ENCODE data around the gene CAMTA1.
A peak's percentile ranks its signal among the peaks of the same experiment; 100 is the strongest.

The CAMTA1 gene

DNA sequence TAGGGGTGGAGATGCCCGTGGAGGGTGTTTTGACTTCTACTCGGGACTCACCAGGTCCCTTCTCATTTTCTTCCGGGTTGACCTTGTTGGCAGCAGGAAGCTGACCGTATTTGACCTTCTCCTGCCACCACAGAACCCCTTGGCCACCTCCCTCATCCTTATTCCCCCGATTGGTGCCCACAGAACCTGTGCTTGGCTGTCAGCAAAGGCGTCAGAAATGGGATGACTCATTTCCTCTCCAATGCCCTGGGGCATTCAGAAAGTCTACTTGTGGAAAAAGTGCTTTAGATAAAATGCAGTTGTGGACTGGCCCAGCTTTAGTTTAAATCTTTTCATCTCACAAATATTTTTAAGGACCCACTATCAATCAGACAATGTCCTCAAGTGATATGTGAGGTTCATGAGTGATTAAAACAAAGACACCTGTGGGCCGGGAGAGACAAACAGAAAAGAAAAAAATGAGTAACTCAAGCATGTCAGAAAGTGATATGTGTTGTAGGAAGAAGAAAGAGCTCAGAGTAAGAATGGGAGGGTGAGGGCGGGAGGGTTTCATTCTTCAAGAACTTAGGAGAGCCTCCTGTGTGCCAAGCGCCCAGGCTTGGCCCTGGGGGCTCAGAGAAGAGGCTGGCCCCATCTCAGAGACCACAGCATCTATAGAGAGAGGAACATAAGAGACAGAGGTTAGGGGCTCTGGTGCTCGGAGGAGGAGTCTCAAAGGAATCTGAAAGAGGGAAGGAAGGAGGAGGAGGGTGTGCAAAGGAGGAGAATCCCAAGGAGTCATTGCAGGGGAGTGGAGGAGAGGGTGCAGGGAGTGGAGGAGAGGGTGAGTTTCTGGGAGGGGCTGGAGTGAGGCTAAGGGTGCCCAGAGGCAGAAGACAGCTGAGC lies 764.3 kb downstream of the CAMTA1 start (continued):
- TF ChIP-seq, protein P1, sequence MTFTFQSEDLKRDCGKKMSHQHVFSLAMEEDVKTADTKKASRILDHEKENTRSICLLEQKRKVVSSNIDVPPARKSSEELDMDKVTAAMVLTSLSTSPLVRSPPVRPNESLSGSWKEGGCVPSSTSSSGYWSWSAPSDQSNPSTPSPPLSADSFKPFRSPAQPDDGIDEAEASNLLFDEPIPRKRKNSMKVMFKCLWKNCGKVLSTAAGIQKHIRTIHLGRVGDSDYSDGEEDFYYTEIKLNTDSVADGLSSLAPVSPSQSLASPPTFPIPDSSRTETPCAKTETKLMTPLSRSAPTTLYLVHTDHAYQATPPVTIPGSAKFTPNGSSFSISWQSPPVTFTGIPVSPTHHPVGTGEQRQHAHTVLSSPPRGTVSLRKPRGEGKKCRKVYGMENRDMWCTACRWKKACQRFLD (tag by site-specific recombination; IDR thresholded peaks at IDR 0.05): no peak
- TF ChIP-seq, protein P2, sequence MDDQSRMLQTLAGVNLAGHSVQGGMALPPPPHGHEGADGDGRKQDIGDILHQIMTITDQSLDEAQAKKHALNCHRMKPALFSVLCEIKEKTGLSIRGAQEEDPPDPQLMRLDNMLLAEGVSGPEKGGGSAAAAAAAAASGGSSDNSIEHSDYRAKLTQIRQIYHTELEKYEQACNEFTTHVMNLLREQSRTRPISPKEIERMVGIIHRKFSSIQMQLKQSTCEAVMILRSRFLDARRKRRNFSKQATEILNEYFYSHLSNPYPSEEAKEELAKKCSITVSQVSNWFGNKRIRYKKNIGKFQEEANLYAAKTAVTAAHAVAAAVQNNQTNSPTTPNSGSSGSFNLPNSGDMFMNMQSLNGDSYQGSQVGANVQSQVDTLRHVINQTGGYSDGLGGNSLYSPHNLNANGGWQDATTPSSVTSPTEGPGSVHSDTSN (CRISPR knock-in tag; IDR thresholded peaks at IDR 0.05): no peak
- TF ChIP-seq KLF1 (tag by site-specific recombination; IDR thresholded peaks at IDR 0.05): no peak
- TF ChIP-seq ZNF701 (tag by site-specific recombination; IDR thresholded peaks at IDR 0.05): no peak
- TF ChIP-seq ZNF37A (tag by site-specific recombination; IDR thresholded peaks at IDR 0.05): no peak
- no peak for TF ChIP-seq KLF7 (tag by site-specific recombination; IDR thresholded peaks at IDR 0.05; ENCODE audit: borderline replicate concordance)
- no peak for TF ChIP-seq ZNF473 (tag by site-specific recombination; IDR thresholded peaks at IDR 0.05)
- TF ChIP-seq TCF7L2 (IDR thresholded peaks at IDR 0.05; ENCODE audit: borderline replicate concordance, low read depth, low read length): no peak
- no peak for TF ChIP-seq ZNF112 (tag by site-specific recombination; IDR thresholded peaks at IDR 0.05)
- TF ChIP-seq ZNF596 (tag by site-specific recombination; IDR thresholded peaks at IDR 0.05): no peak
- no peak for TF ChIP-seq ZNF76 (tag by site-specific recombination; IDR thresholded peaks at IDR 0.05; ENCODE audit: borderline replicate concordance, low read depth)
- TF ChIP-seq, protein P3, sequence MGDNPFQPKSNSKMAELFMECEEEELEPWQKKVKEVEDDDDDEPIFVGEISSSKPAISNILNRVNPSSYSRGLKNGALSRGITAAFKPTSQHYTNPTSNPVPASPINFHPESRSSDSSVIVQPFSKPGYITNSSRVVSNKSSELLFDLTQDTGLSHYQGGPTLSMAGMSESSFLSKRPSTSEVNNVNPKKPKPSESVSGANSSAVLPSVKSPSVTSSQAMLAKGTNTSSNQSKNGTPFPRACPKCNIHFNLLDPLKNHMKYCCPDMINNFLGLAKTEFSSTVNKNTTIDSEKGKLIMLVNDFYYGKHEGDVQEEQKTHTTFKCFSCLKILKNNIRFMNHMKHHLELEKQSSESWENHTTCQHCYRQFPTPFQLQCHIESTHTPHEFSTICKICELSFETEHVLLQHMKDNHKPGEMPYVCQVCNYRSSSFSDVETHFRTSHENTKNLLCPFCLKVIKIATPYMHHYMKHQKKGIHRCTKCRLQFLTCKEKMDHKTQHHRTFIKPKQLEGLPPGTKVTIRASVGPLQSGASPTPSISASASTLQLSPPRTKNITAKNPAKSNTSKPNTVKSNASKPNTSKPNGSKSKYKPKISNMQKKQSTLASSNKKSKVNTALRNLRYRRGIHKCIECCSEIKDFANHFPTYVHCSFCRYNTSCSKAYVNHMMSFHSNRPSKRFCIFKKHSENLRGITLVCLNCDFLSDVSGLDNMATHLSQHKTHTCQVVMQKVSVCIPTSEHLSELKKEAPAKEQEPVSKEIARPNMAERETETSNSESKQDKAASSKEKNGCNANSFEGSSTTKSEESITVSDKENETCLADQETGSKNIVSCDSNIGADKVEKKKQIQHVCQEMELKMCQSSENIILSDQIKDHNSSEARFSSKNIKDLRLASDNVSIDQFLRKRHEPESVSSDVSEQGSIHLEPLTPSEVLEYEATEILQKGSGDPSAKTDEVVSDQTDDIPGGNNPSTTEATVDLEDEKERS (tag by site-specific recombination; IDR thresholded peaks at IDR 0.05): no peak
- no peak for TF ChIP-seq ZNF549 (tag by site-specific recombination; IDR thresholded peaks at IDR 0.05)
- TF ChIP-seq ZNF791 (tag by site-specific recombination; IDR thresholded peaks at IDR 0.05): no peak
- no peak for TF ChIP-seq ZNF670 (tag by site-specific recombination; IDR thresholded peaks at IDR 0.05; ENCODE audit: low read depth)
- TF ChIP-seq ZBTB8A (tag by site-specific recombination; IDR thresholded peaks at IDR 0.05): 0 out of 2 replicates have a peak, but pooled peaks have one; percentile 21
- TF ChIP-seq ZNF521 (tag by site-specific recombination; IDR thresholded peaks at IDR 0.05): no peak
- TF ChIP-seq PRDM1 (tag by site-specific recombination; IDR thresholded peaks at IDR 0.05): peak; percentile 52; the same call in 1 of the 2 replicates
- no peak for TF ChIP-seq ZNF785 (tag by site-specific recombination; IDR thresholded peaks at IDR 0.05)
- TF ChIP-seq ZNF426 (tag by site-specific recombination; IDR thresholded peaks at IDR 0.05): no peak
- TF ChIP-seq, protein P4, sequence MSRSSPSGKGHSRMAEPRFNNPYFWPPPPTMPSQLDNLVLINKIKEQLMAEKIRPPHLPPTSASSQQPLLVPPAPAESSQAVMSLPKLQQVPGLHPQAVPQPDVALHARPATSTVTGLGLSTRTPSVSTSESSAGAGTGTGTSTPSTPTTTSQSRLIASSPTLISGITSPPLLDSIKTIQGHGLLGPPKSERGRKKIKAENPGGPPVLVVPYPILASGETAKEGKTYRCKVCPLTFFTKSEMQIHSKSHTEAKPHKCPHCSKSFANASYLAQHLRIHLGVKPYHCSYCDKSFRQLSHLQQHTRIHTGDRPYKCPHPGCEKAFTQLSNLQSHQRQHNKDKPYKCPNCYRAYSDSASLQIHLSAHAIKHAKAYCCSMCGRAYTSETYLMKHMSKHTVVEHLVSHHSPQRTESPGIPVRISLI (tag by site-specific recombination; IDR thresholded peaks at IDR 0.05): peak; percentile 62
- TF ChIP-seq, protein P5, sequence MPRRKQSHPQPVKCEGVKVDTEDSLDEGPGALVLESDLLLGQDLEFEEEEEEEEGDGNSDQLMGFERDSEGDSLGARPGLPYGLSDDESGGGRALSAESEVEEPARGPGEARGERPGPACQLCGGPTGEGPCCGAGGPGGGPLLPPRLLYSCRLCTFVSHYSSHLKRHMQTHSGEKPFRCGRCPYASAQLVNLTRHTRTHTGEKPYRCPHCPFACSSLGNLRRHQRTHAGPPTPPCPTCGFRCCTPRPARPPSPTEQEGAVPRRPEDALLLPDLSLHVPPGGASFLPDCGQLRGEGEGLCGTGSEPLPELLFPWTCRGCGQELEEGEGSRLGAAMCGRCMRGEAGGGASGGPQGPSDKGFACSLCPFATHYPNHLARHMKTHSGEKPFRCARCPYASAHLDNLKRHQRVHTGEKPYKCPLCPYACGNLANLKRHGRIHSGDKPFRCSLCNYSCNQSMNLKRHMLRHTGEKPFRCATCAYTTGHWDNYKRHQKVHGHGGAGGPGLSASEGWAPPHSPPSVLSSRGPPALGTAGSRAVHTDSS (tag by site-specific recombination; IDR thresholded peaks at IDR 0.05): no peak
- TF ChIP-seq, protein P6, sequence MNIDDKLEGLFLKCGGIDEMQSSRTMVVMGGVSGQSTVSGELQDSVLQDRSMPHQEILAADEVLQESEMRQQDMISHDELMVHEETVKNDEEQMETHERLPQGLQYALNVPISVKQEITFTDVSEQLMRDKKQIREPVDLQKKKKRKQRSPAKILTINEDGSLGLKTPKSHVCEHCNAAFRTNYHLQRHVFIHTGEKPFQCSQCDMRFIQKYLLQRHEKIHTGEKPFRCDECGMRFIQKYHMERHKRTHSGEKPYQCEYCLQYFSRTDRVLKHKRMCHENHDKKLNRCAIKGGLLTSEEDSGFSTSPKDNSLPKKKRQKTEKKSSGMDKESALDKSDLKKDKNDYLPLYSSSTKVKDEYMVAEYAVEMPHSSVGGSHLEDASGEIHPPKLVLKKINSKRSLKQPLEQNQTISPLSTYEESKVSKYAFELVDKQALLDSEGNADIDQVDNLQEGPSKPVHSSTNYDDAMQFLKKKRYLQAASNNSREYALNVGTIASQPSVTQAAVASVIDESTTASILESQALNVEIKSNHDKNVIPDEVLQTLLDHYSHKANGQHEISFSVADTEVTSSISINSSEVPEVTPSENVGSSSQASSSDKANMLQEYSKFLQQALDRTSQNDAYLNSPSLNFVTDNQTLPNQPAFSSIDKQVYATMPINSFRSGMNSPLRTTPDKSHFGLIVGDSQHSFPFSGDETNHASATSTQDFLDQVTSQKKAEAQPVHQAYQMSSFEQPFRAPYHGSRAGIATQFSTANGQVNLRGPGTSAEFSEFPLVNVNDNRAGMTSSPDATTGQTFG (tag by site-specific recombination; IDR thresholded peaks at IDR 0.05; ENCODE audit: borderline replicate concordance): no peak
- no peak for TF ChIP-seq OVOL3 (tag by site-specific recombination; IDR thresholded peaks at IDR 0.05)
- TF ChIP-seq ZBTB7A (tag by site-specific recombination; IDR thresholded peaks at IDR 0.05; ENCODE audit: low read depth): no peak
- TF ChIP-seq ZNF623 (tag by site-specific recombination; IDR thresholded peaks at IDR 0.05): peak; percentile 21; the same call in 1 of the 2 replicates
- TF ChIP-seq ZNF24 (tag by site-specific recombination; IDR thresholded peaks at IDR 0.05): no peak

Measured in HEK293 (cell line).